Thyroid gland (tissue), 4 donors: Measurements from ENCODE around the gene TRIAP1. TPM values are rescaled to one million over a fixed set of nuclear protein-coding genes. Genes with fewer than 3 reads are reported as not detected.

ENCODE experiments used
- DNase-seq, 2 donors: peaks; one replicate each; pipeline ENCODE4 v3.0.0-alpha.2; 2019
- H3K27ac ChIP-seq, 3 donors: fragments of 200-600 bp; sonication (generic); 1 replicate in 2 of 3; 2 replicates in 1 of 3; pipeline ENCODE4 v1.5.1; 2016 to 2019; ENCODE audit warnings: mild to moderate bottlenecking in 1 of 3, moderate library complexity in 1 of 3
- H3K27me3 ChIP-seq: fragments of 200-600 bp; sonication (generic); one replicate; pipeline ENCODE4 v1.5.1; 2019
- H3K36me3 ChIP-seq, 2 donors: fragments of 200-600 bp; sonication (generic); one replicate each; pipeline ENCODE4 v1.5.1; 2016 to 2019
- H3K4me1 ChIP-seq, 2 donors: fragments of 200-600 bp; sonication (generic); one replicate each; pipeline ENCODE4 v1.5.1; 2017 to 2019
- H3K4me3 ChIP-seq, 3 donors: fragments of 200-600 bp; sonication (generic); replicated peaks in 1 of 3; 1 replicate in 2 of 3; 2 replicates in 1 of 3; pipeline ENCODE4 v1.5.1; 2016; ENCODE audit warnings: mild to moderate bottlenecking in 1 of 3
- H3K9me3 ChIP-seq: fragments of 200-600 bp; sonication (generic); one replicate; pipeline ENCODE4 v1.5.1; 2017
- CTCF ChIP-seq, 6 experiments: fragments of 200-600 bp in 3 of 6; fragments of 450-650 bp in 3 of 6; sonication (generic) in 3 of 6; IDR thresholded peaks; one replicate each; pipeline ENCODE4 v1.5.1; 2016 to 2019; ENCODE audit warnings: antibody characterized with exemption in 6 of 6, mild to moderate bottlenecking in 2 of 6, inconsistent platforms in 1 of 6, moderate library complexity in 1 of 6
- POLR2A ChIP-seq, 2 donors: fragments of 450-650 bp; IDR thresholded peaks; one replicate each; pipeline ENCODE4 v1.6.1; 2017; ENCODE audit warnings: antibody characterized with exemption in 2 of 2, mild to moderate bottlenecking in 2 of 2, moderate library complexity in 1 of 2
- WGBS, 2 donors: methylation state at CpG; one replicate each; pipeline ENCODE4 v1.1.5; 2017; 5-methylcytosine and 5-hydroxymethylcytosine counted together
- intact Hi-C: fragments of 100-400 bp; cut with DNase I; formaldehyde crosslinking; loops from one replicate; pipeline ENCODE4 v1.15.1; 2023
- total RNA-seq, 4 donors: library from RNA; depleted of rRNA; stranded (reverse); fragments of >200 nt; gene quantifications; one replicate each; pipeline ENCODE4 v1.2.3, GENCODE V29; 2016

Gene TRIAP1
- total RNA-seq, 4 donors from 2014 or later, result 8.1 to 15.2 (median 12.2) TPM

GRCh38 chr12:120481022-120481767 lies 35.0 kb upstream of the TRIAP1 start:
- TF ChIP-seq CTCF (IDR thresholded peaks at IDR 0.05) (no peak), POLR2A (IDR thresholded peaks at IDR 0.05) (no peak)
- intact Hi-C loops, result no loop called here
- Histone ChIP-seq H3K27ac (no peak overlapping the region), H3K27me3 (no peaks in the 10 kb centered on the region), H3K4me1 (no peaks in the 10 kb centered on the region), H3K36me3 (no peaks in the 10 kb centered on the region), H3K9me3 (no peaks in the 10 kb centered on the region), H3K4me3 (no peak overlapping the region)
- whole genome bisulfite sequencing, 2 donors, result 96 to 97% methylated on average over 9 of the region's 9 CpGs
- no peak for DNase-seq

GRCh38 chr12:120480211-120480610 lies 34.0 kb upstream of the TRIAP1 start:
- intact Hi-C loops, result no loop called here
- Histone ChIP-seq H3K27ac (no peak overlapping the region), H3K9me3 (no peaks in the 10 kb centered on the region), H3K36me3 (no peaks in the 10 kb centered on the region), H3K4me3 (no peak overlapping the region), H3K4me1 (no peaks in the 10 kb centered on the region), H3K27me3 (no peaks in the 10 kb centered on the region)
- 68 to 70% methylated on average over 1 of the region's 1 CpG for WGBS, 2 donors
- TF ChIP-seq POLR2A (IDR thresholded peaks at IDR 0.05), result no peak
- TF ChIP-seq CTCF (IDR thresholded peaks at IDR 0.05), result no peak
- DNase-seq, result no peak

GRCh38 chr12:120479458-120479857 lies 33.3 kb upstream of the TRIAP1 start:
- Histone ChIP-seq H3K27me3 (no peaks in the 10 kb centered on the region), H3K27ac (no peak overlapping the region), H3K4me1 (peaks cover 0 to 2% of the 10 kb centered on the region in 2 donors), H3K36me3 (no peaks in the 10 kb centered on the region), H3K9me3 (no peaks in the 10 kb centered on the region), H3K4me3 (no peak overlapping the region)
- no peak for TF ChIP-seq POLR2A (IDR thresholded peaks at IDR 0.05)
- no peak for TF ChIP-seq CTCF (IDR thresholded peaks at IDR 0.05)
- DNase-seq, result no peak
- intact Hi-C loops, result no loop called here
- 90 to 100% methylated on average over 1 of the region's 1 CpG for WGBS, 2 donors

GRCh38 chr12:120475643-120476042 lies 29.5 kb upstream of the TRIAP1 start:
- Histone ChIP-seq H3K36me3 (no peaks in the 10 kb centered on the region), H3K9me3 (no peaks in the 10 kb centered on the region), H3K27me3 (no peaks in the 10 kb centered on the region), H3K4me1 (peaks cover 0 to 5% of the 10 kb centered on the region in 2 donors), H3K4me3 (no peak overlapping the region), H3K27ac (no peak overlapping the region)
- DNase-seq, result no peak
- WGBS, 2 donors, result 96% methylated on average over 1 of the region's 1 CpG
- no peak for TF ChIP-seq CTCF (IDR thresholded peaks at IDR 0.05)
- no peak for TF ChIP-seq POLR2A (IDR thresholded peaks at IDR 0.05)
- intact Hi-C loops, result no loop called here

GRCh38 chr12:120474616-120474960 lies 28.4 kb upstream of the TRIAP1 start:
- 30 to 44% methylated on average over 2 of the region's 2 CpGs for WGBS, 2 donors
- no peak for TF ChIP-seq POLR2A (IDR thresholded peaks at IDR 0.05)
- no peak for TF ChIP-seq CTCF (IDR thresholded peaks at IDR 0.05)
- no peak overlapping the region for H3K27ac ChIP-seq

More at GRCh38 chr12:120474616-120474960, 28.4 kb upstream of the TRIAP1 start:
- peaks cover 6 to 11% of the 10 kb centered on the region in 2 donors for H3K4me1 ChIP-seq
- H3K36me3 ChIP-seq, result no peaks in the 10 kb centered on the region
- DNase-seq, result peak in 1 of 2 donors; percentile 8
- intact Hi-C loops, result no loop called here
- H3K9me3 ChIP-seq, result no peaks in the 10 kb centered on the region
- H3K27me3 ChIP-seq, result no peaks in the 10 kb centered on the region
- no peak overlapping the region for H3K4me3 ChIP-seq
